GM19351 (cell line): ENCODE results near the gene CYP2E1.
"Not testable (repeated sequence)": the region's sequence is repeated elsewhere in the genome, so short reads cannot be mapped to it uniquely, and the experiment has no call there.

Experiments used
- ATAC-seq: cut with Tn5 transposase; IDR thresholded peaks from one replicate; pipeline ENCODE4 v1.9.1; 2021; ENCODE audit warnings: mild to moderate bottlenecking, moderate library complexity; ENCODE audit not compliant: unreplicated experiment

CYP2E1 gene

DNA sequence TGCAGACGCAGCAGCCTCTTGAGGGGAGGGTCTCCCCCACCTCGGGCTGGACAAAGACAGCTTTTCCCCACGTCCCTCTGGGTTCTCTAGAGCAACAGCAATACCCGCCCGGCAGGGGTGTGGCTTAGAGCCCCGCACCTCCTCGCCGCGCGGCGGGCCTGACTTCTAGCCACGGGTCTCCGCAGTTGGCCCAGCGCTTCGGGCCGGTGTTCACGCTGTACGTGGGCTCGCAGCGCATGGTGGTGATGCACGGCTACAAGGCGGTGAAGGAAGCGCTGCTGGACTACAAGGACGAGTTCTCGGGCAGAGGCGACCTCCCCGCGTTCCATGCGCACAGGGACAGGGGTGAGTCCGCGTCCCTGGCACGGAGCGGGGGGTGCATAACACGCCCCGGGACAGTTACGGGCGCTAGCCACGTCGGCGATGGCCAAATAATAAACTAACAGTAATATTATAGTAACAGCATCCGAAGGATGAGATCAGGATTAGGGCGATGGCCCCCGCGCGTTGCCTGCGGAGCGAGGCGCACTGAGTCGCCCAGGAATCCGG is 1.2 kb downstream of the CYP2E1 start:
- no peak for ATAC-seq

- no peak for ATAC-seq
Measured at GRCh38 chr10:133528845-133529575, 1.8 kb downstream of the CYP2E1 start.

DNA sequence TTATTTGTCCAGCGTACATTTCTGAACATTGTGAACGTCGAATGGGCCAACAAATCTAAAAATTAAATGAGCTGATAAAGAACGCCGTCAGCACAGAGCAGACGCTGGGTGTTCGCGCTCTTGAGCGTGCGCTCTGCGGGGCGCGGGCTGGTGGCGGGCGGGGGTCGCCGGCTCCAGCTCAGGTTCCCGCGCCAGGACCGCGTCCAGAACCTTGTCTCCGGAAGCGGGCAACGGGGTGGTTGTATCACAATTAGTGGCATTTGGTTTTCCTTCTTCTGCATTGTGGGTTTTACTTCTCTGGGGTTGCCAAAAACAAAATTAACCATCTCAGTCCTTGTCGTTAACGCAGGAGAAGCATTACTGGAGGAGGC is 2.4 kb downstream of the CYP2E1 start:
- ATAC-seq, result no peak

GRCh38 chr10:133530506-133530905 is 3.3 kb downstream of the CYP2E1 start:
- no peak for ATAC-seq

DNA sequence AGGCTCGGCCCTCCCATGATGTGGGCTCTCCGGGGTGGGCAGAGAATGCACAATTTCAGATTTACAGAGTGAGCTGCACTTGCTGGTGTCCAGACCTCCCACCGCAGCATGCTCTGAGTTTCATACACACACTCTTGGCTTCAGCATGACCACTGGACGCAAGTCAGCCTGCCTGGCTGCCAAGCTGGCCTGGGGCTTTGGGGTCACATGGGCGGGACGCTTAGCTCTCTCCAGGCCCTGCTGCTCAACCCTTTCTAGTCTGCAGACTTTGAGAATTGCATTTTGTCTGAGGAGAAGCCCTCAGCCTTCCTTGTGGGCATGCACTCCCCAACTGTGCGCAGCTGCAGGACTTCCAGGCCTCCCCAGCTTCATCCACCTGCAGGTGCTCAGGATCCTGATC is 5.7 kb downstream of the CYP2E1 start:
- ATAC-seq, result no peak

DNA sequence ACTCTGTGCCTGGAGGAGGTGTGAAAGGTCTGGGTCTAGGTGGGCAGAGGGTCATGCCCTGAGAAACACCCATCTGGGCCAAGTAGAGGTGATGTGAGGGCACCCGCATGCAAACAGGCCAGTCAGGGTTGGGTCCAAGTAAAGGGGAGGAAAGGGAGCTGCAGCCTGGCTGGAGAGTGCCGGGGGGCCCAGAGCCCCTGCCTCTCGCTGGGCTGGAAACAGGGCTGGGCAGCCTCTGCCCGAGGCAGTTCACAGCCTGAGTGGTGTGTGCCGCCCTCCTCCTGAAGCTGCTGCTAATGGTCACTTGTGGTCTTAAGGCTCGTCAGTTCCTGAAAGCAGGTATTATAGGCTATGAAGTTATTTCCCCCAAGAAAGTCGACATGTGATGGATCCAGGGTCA is 7.3 kb downstream of the CYP2E1 start:
- no peak for ATAC-seq

DNA sequence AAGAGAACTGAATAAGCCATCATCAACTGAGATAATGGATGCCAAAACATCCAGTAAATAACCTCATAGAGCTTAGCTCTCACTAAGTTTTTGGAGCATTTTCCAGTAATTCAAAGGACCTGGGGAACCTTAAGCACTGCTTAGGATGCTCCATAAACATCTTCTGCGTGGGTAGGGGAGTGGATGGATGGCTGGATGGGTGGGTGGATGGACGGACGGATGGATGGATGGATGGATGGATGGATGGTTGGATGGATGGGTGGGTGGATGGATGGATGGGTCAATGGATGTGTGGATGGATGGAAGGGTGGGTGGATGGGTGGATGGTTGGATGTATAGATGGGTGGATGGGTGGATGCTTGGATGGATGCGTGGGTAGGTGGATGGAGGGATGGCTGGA is 9.0 kb downstream of the CYP2E1 start:
- ATAC-seq, result no peak

GRCh38 chr10:133537546-133538545 is 10.7 kb downstream of the CYP2E1 start:
- no peak for ATAC-seq

DNA sequence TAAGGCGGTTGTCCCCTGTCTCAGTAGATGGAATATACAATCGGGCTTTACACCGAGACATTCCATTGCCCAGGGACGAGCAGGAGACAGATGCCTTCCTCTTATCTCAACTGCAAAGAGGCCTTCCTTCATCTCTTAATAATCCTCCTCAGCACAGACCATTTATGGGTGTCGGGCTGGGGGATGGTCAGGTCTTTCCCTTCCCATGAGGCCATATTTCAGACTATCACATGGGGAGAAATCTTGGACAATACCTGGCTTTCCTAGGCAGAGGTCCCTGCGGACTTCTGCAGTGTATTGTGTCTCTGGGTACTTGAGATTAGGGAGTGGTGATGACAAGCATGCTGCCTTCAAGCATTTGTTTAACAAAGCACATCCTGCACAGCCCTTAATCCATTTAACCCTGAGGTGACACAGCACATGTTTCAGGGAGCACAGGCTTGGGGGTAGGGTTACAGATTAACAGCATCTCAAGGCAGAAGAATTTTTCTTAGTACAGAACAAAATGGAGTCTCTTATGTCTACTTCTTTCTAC is 14.3 kb downstream of the CYP2E1 start:
- ATAC-seq, result not testable (repeated sequence)

- ATAC-seq, result no peak
Measured at GRCh38 chr10:133544506-133544905, 17.3 kb downstream of the CYP2E1 start.

DNA sequence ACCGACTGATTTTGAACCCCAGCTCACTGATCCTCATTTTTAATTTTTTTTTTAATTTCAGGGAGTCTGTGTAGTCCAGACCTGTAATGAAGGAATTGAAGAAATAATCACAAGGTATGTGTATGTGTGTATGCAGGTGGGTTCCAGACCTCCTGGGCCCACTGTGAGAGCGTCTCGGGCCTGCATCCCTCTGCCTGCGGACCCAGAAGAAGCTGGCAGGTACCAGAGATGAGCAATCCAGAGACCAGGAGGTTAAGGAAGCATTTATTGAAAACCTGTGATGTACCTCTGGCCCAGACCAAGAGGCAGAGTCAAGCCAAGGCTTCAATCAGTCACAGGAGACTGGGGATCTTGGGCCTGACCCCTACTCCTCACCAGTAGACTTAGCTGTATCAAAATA is 27.4 kb downstream of the CYP2E1 start:
- ATAC-seq, result no peak

DNA sequence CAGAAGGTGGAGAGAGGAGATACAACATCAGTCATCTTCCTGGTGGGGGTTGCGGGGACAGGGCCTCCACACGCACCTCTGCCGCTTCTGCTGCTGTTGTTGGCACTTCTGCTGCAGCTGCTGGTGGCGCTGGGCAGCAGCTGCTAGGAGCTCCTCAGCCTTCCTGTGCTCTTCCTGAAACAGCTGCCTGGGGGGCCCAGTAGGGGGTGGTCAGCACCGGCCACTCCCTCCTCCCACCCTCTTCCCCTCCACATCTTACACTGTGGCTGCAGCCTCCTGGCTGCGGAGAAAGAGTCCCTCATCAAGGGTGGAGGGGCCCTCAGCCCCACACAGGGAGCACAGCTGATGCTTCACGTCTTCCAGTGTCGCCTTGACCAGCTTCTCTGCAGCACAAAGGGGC is 28.4 kb downstream of the CYP2E1 start:
- no peak for ATAC-seq

GRCh38 chr10:133557381-133557780 is 30.2 kb downstream of the CYP2E1 start:
- ATAC-seq, result no peak

- no peak for ATAC-seq
Measured at GRCh38 chr10:133559216-133559615, 32.1 kb downstream of the CYP2E1 start.

DNA sequence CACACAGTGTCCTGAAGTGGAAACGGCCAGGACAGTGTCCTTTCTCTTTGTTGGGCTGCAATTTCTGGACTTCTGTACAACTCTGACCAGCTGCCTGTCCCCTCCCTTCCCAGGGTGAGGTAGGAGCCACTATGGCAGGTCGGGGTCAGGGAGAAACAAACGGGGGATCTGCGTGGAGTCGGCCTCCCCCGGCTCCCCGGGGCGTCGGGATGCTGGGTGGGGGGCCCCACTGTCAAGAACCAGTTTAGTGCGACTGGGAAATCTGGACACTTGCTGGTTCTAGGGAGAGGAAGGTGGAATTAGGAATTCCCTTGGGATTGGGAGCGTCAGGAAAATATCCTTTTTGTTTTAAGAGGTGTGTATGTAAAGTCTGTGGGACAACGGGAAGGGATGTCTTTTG is 37.7 kb downstream of the CYP2E1 start:
- ATAC-seq, result no peak

GRCh38 chr10:133565441-133566294 is 38.5 kb downstream of the CYP2E1 start, which contains the start of gene SYCE1:
TSS of gene SYCE1 (minus strand) at chr10:133565583. CDS start at chr10:133565529, 54 bp downstream.
- ATAC-seq, result no peak

DNA sequence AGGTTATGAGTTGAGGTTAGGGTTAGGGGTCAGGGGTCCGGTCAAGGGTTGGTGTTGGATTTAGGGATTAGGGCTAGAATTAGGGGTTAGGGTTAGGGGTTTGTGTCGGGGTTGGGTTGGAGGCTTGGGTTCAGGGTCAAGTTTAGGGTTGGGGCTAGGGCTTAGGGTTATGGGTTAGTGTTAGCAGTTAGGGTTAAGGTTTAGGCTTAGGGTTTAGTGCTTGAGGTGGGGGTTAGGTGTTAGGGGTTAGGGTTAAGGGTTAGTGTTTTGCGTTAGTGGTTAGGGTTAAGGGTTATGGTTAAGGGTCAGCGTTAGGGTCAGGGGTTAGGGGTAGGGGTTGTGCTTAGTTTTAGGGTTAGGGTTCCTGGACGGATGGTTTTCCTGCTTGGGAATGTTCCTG is 40.0 kb downstream of the CYP2E1 start:
- ATAC-seq, result no peak

- no peak for ATAC-seq
Measured at GRCh38 chr10:133567609-133568286, 40.6 kb downstream of the CYP2E1 start.

DNA sequence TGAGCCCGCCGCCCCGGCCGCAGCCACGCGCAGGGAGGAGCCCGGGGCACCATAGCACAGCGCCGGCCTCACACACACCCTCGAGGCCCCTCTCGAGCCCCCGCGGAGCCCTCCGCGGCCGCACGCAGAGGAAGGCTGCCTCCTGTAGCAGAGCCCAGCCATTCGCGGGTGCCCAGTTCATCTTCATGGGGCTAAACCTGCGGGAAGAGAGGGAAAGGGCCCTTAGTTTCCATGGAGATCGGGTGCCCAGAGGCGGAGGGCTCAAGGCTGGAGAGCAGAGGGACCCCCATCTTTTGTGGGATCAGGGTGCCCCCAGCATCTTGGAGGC is 41.1 kb downstream of the CYP2E1 start:
- ATAC-seq, result no peak
